Mesenchymal stem cell (in vitro differentiated cells and primary cell): Measurements from ENCODE around the gene FCGBP.

Experiments
- DNase-seq: peaks from one replicate; pipeline ENCODE4 v3.0.0-alpha.2; 2013
- H2AFZ ChIP-seq: one replicate; pipeline ENCODE4 v1.6.1; 2013; ENCODE audit warnings: low read depth, mild to moderate bottlenecking, control low read depth, inconsistent platforms, low read length, moderate library complexity
- H2AK5ac ChIP-seq: 2 replicates; pipeline ENCODE4 v1.6.1; 2013; ENCODE audit warnings: low read length, moderate library complexity, mild to moderate bottlenecking, inconsistent platforms; ENCODE audit not compliant: severe bottlenecking
- H2BK120ac ChIP-seq: one replicate; pipeline ENCODE4 v1.6.1; 2013; ENCODE audit warnings: low read depth, mild to moderate bottlenecking, inconsistent platforms, low read length, moderate library complexity
- H2BK12ac ChIP-seq, 2 experiments: one replicate each; pipeline ENCODE4 v1.6.1; 2013; ENCODE audit warnings: inconsistent platforms in 2 of 2, low read length in 2 of 2, mild to moderate bottlenecking in 2 of 2, moderate library complexity in 2 of 2, control low read depth in 1 of 2
- H2BK15ac ChIP-seq: one replicate; pipeline ENCODE4 v1.6.1; 2013; ENCODE audit warnings: mild to moderate bottlenecking, low read depth, inconsistent platforms; ENCODE audit not compliant: poor library complexity, severe bottlenecking
- H2BK5ac ChIP-seq: 2 replicates; pipeline ENCODE4 v1.6.1; 2013; ENCODE audit warnings: low read depth, mild to moderate bottlenecking, low read length, control low read depth, inconsistent platforms; ENCODE audit not compliant: poor library complexity, severe bottlenecking
- H3K14ac ChIP-seq, 2 experiments: one replicate each; pipeline ENCODE4 v1.6.1; 2013; ENCODE audit warnings: inconsistent platforms in 2 of 2, low read length in 2 of 2, control low read depth in 1 of 2, mild to moderate bottlenecking in 1 of 2, moderate library complexity in 1 of 2
- H3K18ac ChIP-seq, 2 experiments: one replicate each; pipeline ENCODE4 v1.6.1; 2013; ENCODE audit warnings: inconsistent platforms in 2 of 2, low read length in 2 of 2, control low read depth in 1 of 2, low read depth in 1 of 2, mild to moderate bottlenecking in 1 of 2
- H3K23ac ChIP-seq, 2 experiments: one replicate each; pipeline ENCODE4 v1.6.1; 2013; ENCODE audit warnings: inconsistent platforms in 2 of 2, low read length in 2 of 2, mild to moderate bottlenecking in 2 of 2, moderate library complexity in 2 of 2, control low read depth in 1 of 2
- H3K27ac ChIP-seq: 2 replicates; pipeline ENCODE4 v1.5.1; 2013; ENCODE audit warnings: mild to moderate bottlenecking, moderate library complexity, low read length, control low read depth, inconsistent platforms; ENCODE audit not compliant: poor library complexity, severe bottlenecking
- H3K27me3 ChIP-seq, 2 experiments: 2 replicates each; pipeline versions ENCODE4 v1.6.1 to v1.7.0; 2013; ENCODE audit warnings: low read length in 2 of 2, mild to moderate bottlenecking in 2 of 2, moderate library complexity in 2 of 2, control low read depth in 1 of 2, inconsistent platforms in 1 of 2; ENCODE audit not compliant: control insufficient read depth in 1 of 2, insufficient read depth in 1 of 2
- H3K36me3 ChIP-seq, 2 experiments: 2 replicates each; pipeline versions ENCODE4 v1.6.1 to v1.7.0; 2013; ENCODE audit warnings: low read length in 2 of 2, control low read depth in 1 of 2, inconsistent platforms in 1 of 2, low read depth in 1 of 2, mild to moderate bottlenecking in 1 of 2; ENCODE audit not compliant: insufficient read depth in 2 of 2, control insufficient read depth in 1 of 2
- H3K4ac ChIP-seq, 2 experiments: one replicate each; pipeline ENCODE4 v1.6.1; 2013; ENCODE audit warnings: inconsistent platforms in 2 of 2, low read length in 2 of 2, mild to moderate bottlenecking in 2 of 2, moderate library complexity in 2 of 2, control low read depth in 1 of 2, low read depth in 1 of 2
- H3K4me1 ChIP-seq: 2 replicates; pipeline ENCODE4 v1.6.1; 2013; ENCODE audit warnings: low read depth, low read length, control low read depth; ENCODE audit not compliant: control insufficient read depth, insufficient read depth
- H3K4me2 ChIP-seq: 2 replicates; pipeline ENCODE4 v1.6.1; 2013; ENCODE audit warnings: low read length, mild to moderate bottlenecking, inconsistent platforms; ENCODE audit not compliant: poor library complexity, severe bottlenecking
- H3K4me3 ChIP-seq, 2 experiments: 2 replicates each; pipeline versions ENCODE4 v1.5.1 to v1.7.0; 2013; ENCODE audit warnings: low read length in 2 of 2, mild to moderate bottlenecking in 2 of 2, control low read depth in 1 of 2, low read depth in 1 of 2; ENCODE audit not compliant: insufficient read depth in 1 of 2
- H3K79me1 ChIP-seq: replicated peaks from 2 replicates; pipeline ENCODE4 v1.6.1; 2013; ENCODE audit warnings: mild to moderate bottlenecking, control low read depth, low read length, inconsistent platforms; ENCODE audit not compliant: poor library complexity, severe bottlenecking
- H3K9ac ChIP-seq: 2 replicates; pipeline ENCODE4 v1.7.0; 2013; ENCODE audit warnings: mild to moderate bottlenecking, low read length, moderate library complexity
- H3K9me3 ChIP-seq: 2 replicates; pipeline ENCODE4 v1.7.0; 2013; ENCODE audit warnings: mild to moderate bottlenecking, low read length; ENCODE audit not compliant: control insufficient read depth
- H4K8ac ChIP-seq: one replicate; pipeline ENCODE4 v1.6.1; 2013; ENCODE audit warnings: inconsistent platforms, mild to moderate bottlenecking, low read length, moderate library complexity
- H4K91ac ChIP-seq: one replicate; pipeline ENCODE4 v1.6.1; 2013; ENCODE audit warnings: mild to moderate bottlenecking, low read length, inconsistent platforms
- WGBS: methylation state at CpG from one replicate; pipeline ENCODE4 v1.1.7; 2013; ENCODE audit warnings: mixed read lengths; 5-methylcytosine and 5-hydroxymethylcytosine counted together

The FCGBP gene

DNA sequence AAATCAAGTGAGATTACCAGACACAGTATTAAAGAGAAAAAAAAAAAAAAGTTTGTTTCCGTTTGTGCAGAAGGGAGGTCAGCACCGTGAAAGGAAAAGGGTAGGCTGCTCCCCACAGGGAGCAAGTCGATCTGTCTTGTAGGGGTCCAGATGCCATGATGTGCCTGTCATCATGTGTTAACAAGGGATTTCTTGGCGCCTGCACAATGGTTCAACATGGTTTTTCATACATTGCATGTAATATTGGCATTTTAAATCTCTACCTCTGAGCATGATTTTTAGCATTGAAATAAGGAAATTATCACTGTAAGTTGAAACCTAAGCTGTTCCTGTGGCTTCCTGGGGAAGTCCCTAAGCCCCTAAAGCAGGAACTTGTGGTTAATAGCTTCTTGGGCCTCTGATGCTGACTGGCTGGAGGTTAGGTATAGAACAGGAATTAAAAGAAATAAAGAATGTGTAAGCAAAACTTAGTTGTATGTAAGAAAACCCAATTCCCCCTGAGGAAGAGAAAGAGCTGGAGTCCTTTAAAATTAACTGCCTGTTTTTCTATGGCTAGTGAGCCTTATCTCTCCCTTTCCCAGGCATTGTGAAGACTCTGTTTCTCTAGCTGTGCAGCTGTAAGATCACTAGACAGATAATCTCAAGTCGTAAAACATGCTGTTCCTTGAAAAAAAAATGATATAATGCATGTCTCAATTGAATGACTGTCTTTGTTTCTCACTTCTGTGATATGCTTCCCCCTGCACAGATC, 7.4 kb upstream of the FCGBP start:
- Histone ChIP-seq H4K8ac (peak overlapping the region; percentile 37), H3K4me2 (no peak overlapping the region), H3K23ac (no peak overlapping the region), H3K79me1 (no peaks in the 10 kb centered on the region), H3K14ac (no peak overlapping the region), H2BK120ac (no peak overlapping the region), H3K27ac (peak overlapping the region; percentile 94), H3K4ac (no peak overlapping the region), H2AFZ (no peak overlapping the region), H3K4me3 (no peak overlapping the region), H3K4me1 (peaks cover 19% of the 10 kb centered on the region), H3K27me3 (peaks cover 0 to 5% of the 10 kb centered on the region in 2 experiments), H2BK12ac (no peak overlapping the region), H4K91ac (no peak overlapping the region), H3K9ac (no peak overlapping the region), H2BK5ac (peak overlapping the region; percentile 66), H2BK15ac (no peak overlapping the region), H3K9me3 (peaks cover 7% of the 10 kb centered on the region), H2AK5ac (peak overlapping the region; percentile 77), H3K36me3 (no peaks in the 10 kb centered on the region), H3K18ac (no peak overlapping the region)
- WGBS: 35% methylated on average over 4 of the region's 5 CpGs
- DNase-seq: peak; percentile 12

DNA sequence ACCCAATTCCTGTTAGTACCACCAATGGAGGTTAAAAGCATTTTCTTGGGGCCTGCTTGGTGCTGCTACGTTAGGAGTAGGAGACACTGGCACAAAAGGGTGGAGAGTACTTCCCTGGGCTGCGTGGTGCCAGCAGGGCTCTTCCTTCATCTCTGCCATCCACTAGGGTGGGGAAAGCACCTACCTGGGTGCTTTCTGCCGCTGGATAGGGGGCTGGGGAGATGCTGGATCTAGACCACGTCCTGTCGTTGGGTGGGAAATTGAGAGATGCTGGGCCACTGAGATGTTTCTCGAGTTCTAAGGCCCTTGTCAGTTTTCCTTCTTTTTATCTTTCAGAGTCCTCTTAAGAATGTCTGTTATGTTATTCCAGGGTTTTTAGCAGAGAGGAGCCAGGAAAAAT, 6.7 kb upstream of the FCGBP start:
- Histone ChIP-seq H4K91ac (no peak overlapping the region), H3K27ac (peak overlapping the region; percentile 94), H3K27me3 (peaks cover 0 to 5% of the 10 kb centered on the region in 2 experiments), H3K14ac (no peak overlapping the region), H2BK5ac (peak overlapping the region; percentile 74), H2AFZ (no peak overlapping the region), H2BK15ac (no peak overlapping the region), H3K9ac (no peak overlapping the region), H2BK120ac (no peak overlapping the region), H3K18ac (no peak overlapping the region), H3K4me2 (no peak overlapping the region), H2BK12ac (no peak overlapping the region), H4K8ac (no peak overlapping the region), H3K36me3 (no peaks in the 10 kb centered on the region), H3K79me1 (no peaks in the 10 kb centered on the region), H3K23ac (no peak overlapping the region), H3K4ac (no peak overlapping the region), H3K9me3 (peaks cover 7% of the 10 kb centered on the region), H3K4me1 (peaks cover 15% of the 10 kb centered on the region), H2AK5ac (peak overlapping the region; percentile 78), H3K4me3 (no peak overlapping the region)
- WGBS: 61% methylated on average over 5 of the region's 6 CpGs
- no peak for DNase-seq

DNA sequence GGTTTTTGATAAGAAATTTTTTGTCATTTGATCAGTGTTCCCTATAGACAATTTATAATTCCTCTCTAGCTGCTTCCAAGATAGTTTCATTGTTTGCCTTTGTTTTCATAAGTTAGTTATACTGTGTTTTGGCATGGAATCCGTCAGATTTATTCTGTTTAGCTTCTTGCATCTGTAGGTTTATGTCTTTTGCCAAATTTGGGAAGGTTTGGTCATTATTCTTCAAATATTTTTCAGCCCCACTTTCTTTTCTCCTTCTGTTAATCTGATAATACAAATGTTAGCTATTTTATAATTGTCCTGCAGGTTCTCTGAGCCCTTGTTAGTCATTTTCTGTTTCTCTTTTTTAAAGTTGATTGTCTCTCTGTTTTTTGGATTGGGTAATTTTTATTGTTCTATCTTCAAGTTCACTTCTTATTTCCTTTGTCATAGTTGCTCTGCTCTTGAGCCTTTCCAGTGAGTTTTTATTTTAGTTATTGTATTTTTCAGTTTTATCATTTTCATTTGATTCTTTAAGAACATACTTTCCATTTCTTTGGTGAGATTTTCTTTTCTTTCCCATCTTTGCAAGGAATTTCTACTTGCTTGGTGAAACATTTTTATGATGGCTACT, 5.9 kb upstream of the FCGBP start:
- no peak overlapping the region for H2BK5ac ChIP-seq
- H3K18ac ChIP-seq: no peak overlapping the region
- no peak overlapping the region for H2AFZ ChIP-seq
- WGBS: no CpG with 5 or more reads among the region's 1 CpG
- no peak overlapping the region for H3K4me2 ChIP-seq
- no peak overlapping the region for H3K4me3 ChIP-seq
- peaks cover 0 to 5% of the 10 kb centered on the region in 2 experiments for H3K27me3 ChIP-seq
- H3K9ac ChIP-seq: no peak overlapping the region
- no peak overlapping the region for H3K23ac ChIP-seq
- no peak overlapping the region for H2BK12ac ChIP-seq
- H3K27ac ChIP-seq: no peak overlapping the region
- H3K4ac ChIP-seq: no peak overlapping the region
- no peak overlapping the region for H2BK120ac ChIP-seq
- no peak overlapping the region for H4K8ac ChIP-seq
- H3K9me3 ChIP-seq: peaks cover 7% of the 10 kb centered on the region
- H4K91ac ChIP-seq: no peak overlapping the region
- H3K4me1 ChIP-seq: peaks cover 15% of the 10 kb centered on the region
- H3K36me3 ChIP-seq: no peaks in the 10 kb centered on the region
- no peak overlapping the region for H2AK5ac ChIP-seq
- no peak overlapping the region for H3K14ac ChIP-seq
- no peak for DNase-seq
- no peak overlapping the region for H2BK15ac ChIP-seq
- H3K79me1 ChIP-seq: no peaks in the 10 kb centered on the region

DNA sequence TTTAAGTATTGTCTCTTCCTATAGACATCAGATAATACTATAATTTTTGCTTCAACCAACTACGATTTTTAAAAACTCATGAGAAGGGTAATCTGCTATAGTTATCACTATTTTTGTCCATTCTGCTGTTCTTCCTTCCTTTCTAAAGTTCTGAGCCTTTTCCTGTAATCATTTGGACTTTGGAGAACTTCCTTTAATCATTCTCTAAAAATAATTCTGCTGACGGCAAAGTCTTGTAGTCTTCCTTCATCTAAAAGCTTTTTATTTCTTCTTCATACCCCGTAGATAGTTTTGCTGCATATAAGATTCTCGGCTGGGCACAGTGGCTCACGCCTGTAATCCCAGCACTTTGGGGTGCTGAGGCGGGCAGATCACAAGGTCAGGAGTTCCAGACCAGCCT, 5.1 kb upstream of the FCGBP start:
- H3K36me3 ChIP-seq: no peaks in the 10 kb centered on the region
- H3K9me3 ChIP-seq: peaks cover 7% of the 10 kb centered on the region
- no peak overlapping the region for H3K14ac ChIP-seq
- H4K91ac ChIP-seq: no peak overlapping the region
- H2BK120ac ChIP-seq: no peak overlapping the region
- H3K9ac ChIP-seq: no peak overlapping the region
- no peak overlapping the region for H3K4ac ChIP-seq
- no peak overlapping the region for H3K4me3 ChIP-seq
- H3K4me2 ChIP-seq: no peak overlapping the region
- no peak overlapping the region for H3K27ac ChIP-seq
- no peaks in the 10 kb centered on the region for H3K79me1 ChIP-seq
- H2BK12ac ChIP-seq: no peak overlapping the region
- no peak overlapping the region for H2BK15ac ChIP-seq
- H2BK5ac ChIP-seq: no peak overlapping the region
- H3K4me1 ChIP-seq: peaks cover 13% of the 10 kb centered on the region
- no peak overlapping the region for H2AK5ac ChIP-seq
- no peak overlapping the region for H3K23ac ChIP-seq
- H3K27me3 ChIP-seq: peaks cover 0 to 5% of the 10 kb centered on the region in 2 experiments
- H3K18ac ChIP-seq: no peak overlapping the region
- H2AFZ ChIP-seq: no peak overlapping the region
- DNase-seq: no peak
- no peak overlapping the region for H4K8ac ChIP-seq
- WGBS: 96% methylated on average over 6 of the region's 6 CpGs
